ENCODE measurements around the gene ARID1B.

ARID1B gene

GRCh38 chr6:157054531-157054979, 277.4 kb downstream of the ARID1B start:
- DNase-seq (ENCODE audit: low read depth): no peak

- DNase-seq (ENCODE audit: low read depth): no peak
Measured at GRCh38 chr6:157055863-157056262, 278.7 kb downstream of the ARID1B start.

GRCh38 chr6:157056275-157056674, 279.1 kb downstream of the ARID1B start:
- no peak for DNase-seq (ENCODE audit: low read depth)

GRCh38 chr6:157058574-157058973, 281.4 kb downstream of the ARID1B start:
- DNase-seq (ENCODE audit: low read depth): no peak

- DNase-seq (ENCODE audit: low read depth): no peak
Measured at GRCh38 chr6:157059781-157060180, 282.6 kb downstream of the ARID1B start.

GRCh38 chr6:157060440-157060952, 283.3 kb downstream of the ARID1B start:
- DNase-seq (ENCODE audit: low read depth): no peak

GRCh38 chr6:157061770-157062594, 284.8 kb downstream of the ARID1B start:
- DNase-seq (ENCODE audit: low read depth): no peak

- no peak for DNase-seq (ENCODE audit: low read depth)
Measured at GRCh38 chr6:157063176-157063905, 286.2 kb downstream of the ARID1B start.

- no peak for DNase-seq (ENCODE audit: low read depth)
Measured at GRCh38 chr6:157063923-157064322, 286.7 kb downstream of the ARID1B start.

GRCh38 chr6:157064502-157064901, 287.3 kb downstream of the ARID1B start:
- DNase-seq (ENCODE audit: low read depth): no peak

- no peak for DNase-seq (ENCODE audit: low read depth)
Measured at GRCh38 chr6:157065366-157065765, 288.2 kb downstream of the ARID1B start.

- DNase-seq (ENCODE audit: low read depth): no peak
Measured at GRCh38 chr6:157066781-157067491, 289.8 kb downstream of the ARID1B start.

GRCh38 chr6:157067507-157067906, 290.3 kb downstream of the ARID1B start:
- no peak for DNase-seq (ENCODE audit: low read depth)

- DNase-seq (ENCODE audit: low read depth): no peak
Measured at GRCh38 chr6:157068691-157069324, 291.6 kb downstream of the ARID1B start.

- DNase-seq (ENCODE audit: low read depth): no peak
Measured at GRCh38 chr6:157069585-157069984, 292.4 kb downstream of the ARID1B start.

- DNase-seq (ENCODE audit: low read depth): peak; percentile 16
Measured at GRCh38 chr6:157070403-157071107, 293.4 kb downstream of the ARID1B start.

- no peak for DNase-seq (ENCODE audit: low read depth)
Measured at GRCh38 chr6:157072128-157072527, 294.9 kb downstream of the ARID1B start.

GRCh38 chr6:157073596-157073995, 296.4 kb downstream of the ARID1B start:
- no peak for DNase-seq (ENCODE audit: low read depth)

- DNase-seq (ENCODE audit: low read depth): no peak
Measured at GRCh38 chr6:157074969-157075368, 297.8 kb downstream of the ARID1B start.

GRCh38 chr6:157075549-157076450, 298.6 kb downstream of the ARID1B start:
- no peak for DNase-seq (ENCODE audit: low read depth)

Measured in fibroblast of the conjunctiva (primary cell).